WTC11 (cell line): ENCODE measurements around the gene NAXD. TPM values are rescaled to one million over a fixed set of nuclear protein-coding genes. Genes with fewer than 3 reads are reported as not detected.

ENCODE experiments used
- ATAC-seq: fragments of 200-7000 bp; cut with Tn5 transposase; 2 replicates; pipeline ENCODE4 v1.10.0; 2021; ENCODE audit warnings: mild to moderate bottlenecking, moderate library complexity
- CTCF ChIA-PET: fragments of 300-600 bp; sonication (Branson Sonifier 250); formaldehyde crosslinking; loops from one replicate; lab custom pipeline; 2021; ENCODE audit warnings: antibody characterized with exemption; lab: Charles Lee
- POLR2A ChIA-PET: fragments of 350-600 bp; sonication (Branson Sonifier 250); formaldehyde crosslinking; loops from one replicate; lab custom pipeline; 2021; ENCODE audit warnings: antibody characterized with exemption; lab: Charles Lee
- DNase-seq: peaks from one replicate; pipeline ENCODE4 v3.0.0; 2021; ENCODE audit warnings: low spot score
- H3K27ac Mint-ChIP-seq: 2 replicates; pipeline ENCODE4 v1.8.0; 2021; ENCODE audit warnings: mixed read lengths
- H3K27me3 Mint-ChIP-seq: 2 replicates; pipeline ENCODE4 v1.8.0; 2021; ENCODE audit warnings: low read depth, mild to moderate bottlenecking, moderate library complexity, mixed read lengths
- H3K36me3 Mint-ChIP-seq: 2 replicates; pipeline ENCODE4 v1.8.0; 2021; ENCODE audit warnings: mixed read lengths
- H3K4me1 Mint-ChIP-seq: 2 replicates; pipeline ENCODE4 v1.8.0; 2022; ENCODE audit warnings: mixed read lengths
- H3K4me3 Mint-ChIP-seq: 2 replicates; pipeline ENCODE4 v1.8.0; 2021; ENCODE audit warnings: mild to moderate bottlenecking, moderate library complexity, mixed read lengths
- H3K9me3 Mint-ChIP-seq: 2 replicates; pipeline ENCODE4 v1.8.0; 2021; ENCODE audit warnings: mixed read lengths
- NR1H2 ChIP-seq: sonication (generic); formaldehyde crosslinking; IDR thresholded peaks from 2 replicates; pipeline ENCODE4 v1.9.0; 2021; ENCODE audit warnings: mild to moderate bottlenecking, moderate library complexity, missing genetic modification reagents
- NR2C2 ChIP-seq: sonication (generic); formaldehyde crosslinking; IDR thresholded peaks from 2 replicates; pipeline ENCODE4 v1.8.0; 2022; ENCODE audit warnings: mild to moderate bottlenecking, missing genetic modification reagents
- RORB ChIP-seq: fragments of 250-450 bp; sonication (Bioruptor Pico); IDR thresholded peaks from 2 replicates; pipeline ENCODE4 v1.9.0; 2021; ENCODE audit warnings: mild to moderate bottlenecking
- SMAD3 ChIP-seq: sonication (generic); formaldehyde crosslinking; IDR thresholded peaks from 2 replicates; pipeline ENCODE4 v1.8.0; 2022; ENCODE audit warnings: missing genetic modification reagents, mild to moderate bottlenecking, borderline replicate concordance
- SOX15 ChIP-seq: fragments of 250-450 bp; sonication (Bioruptor Pico); IDR thresholded peaks from 2 replicates; pipeline ENCODE4 v1.9.0; 2021; ENCODE audit warnings: mild to moderate bottlenecking
- total RNA-seq: library from RNA; stranded (reverse); gene quantifications from 3 replicates; pipeline ENCODE4 v1.2.3, GENCODE V29; 2021
- TF ChIP-seq, protein P1 (sequence below): sonication (generic); formaldehyde crosslinking; IDR thresholded peaks from 2 replicates; pipeline ENCODE4 v1.8.0; 2022; ENCODE audit warnings: mild to moderate bottlenecking, missing genetic modification reagents
- TF ChIP-seq, protein P2 (sequence below): sonication (generic); formaldehyde crosslinking; IDR thresholded peaks from 2 replicates; pipeline ENCODE4 v1.8.1; 2022; ENCODE audit warnings: missing genetic modification reagents, borderline replicate concordance
- TF ChIP-seq, protein P3 (sequence below): sonication (generic); formaldehyde crosslinking; IDR thresholded peaks from 2 replicates; pipeline ENCODE4 v1.8.1; 2023; ENCODE audit warnings: mild to moderate bottlenecking, moderate library complexity, missing genetic modification reagents
- TF ChIP-seq, protein P4 (sequence below): sonication (generic); formaldehyde crosslinking; IDR thresholded peaks from 2 replicates; pipeline ENCODE4 v1.8.1; 2023; ENCODE audit warnings: mild to moderate bottlenecking, missing genetic modification reagents, moderate library complexity
- TF ChIP-seq, protein P5 (sequence below): sonication (generic); formaldehyde crosslinking; IDR thresholded peaks from 2 replicates; pipeline ENCODE4 v1.8.0; 2022; ENCODE audit warnings: mild to moderate bottlenecking, missing genetic modification reagents
- TF ChIP-seq, protein P6 (sequence below): fragments of 250-450 bp; sonication (Bioruptor Pico); conservative IDR thresholded peaks from 2 replicates; pipeline ENCODE4 v1.9.0; 2021; ENCODE audit warnings: mild to moderate bottlenecking

Gene NAXD
- total RNA-seq, 1 experiment from 2014 or later = 29.3 TPM

DNA sequence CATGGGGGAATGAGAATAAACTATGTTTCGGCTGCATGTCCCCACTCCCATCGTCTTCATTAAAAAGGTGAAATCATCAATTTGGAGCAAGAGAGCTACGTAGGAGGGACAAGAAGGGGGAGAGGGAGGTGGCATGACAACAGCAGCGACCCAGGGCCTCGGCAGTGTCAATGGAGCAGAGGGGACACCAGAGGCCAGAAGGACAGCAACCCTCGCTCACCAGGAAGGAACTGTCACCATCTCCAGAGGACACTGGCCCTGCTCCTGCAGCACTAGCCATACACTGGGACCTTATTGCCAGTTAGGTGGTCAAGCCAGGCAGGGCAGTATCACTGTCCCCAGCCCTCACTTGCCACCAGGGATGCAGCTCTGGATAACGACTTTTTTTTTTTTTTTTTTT is 34.2 kb downstream of the NAXD start:
- H3K36me3 Mint-ChIP-seq = peaks cover 8% of the 10 kb centered on the region; the same call in 1 of the 2 replicates
- no peak overlapping the region for H3K4me3 Mint-ChIP-seq
- DNase-seq = no peak
- CTCF ChIA-PET = interaction anchor here (1.6 kb wide), 1 partner anchor 31 kb away, joined by 5 read pairs; no protein-coding TSS in a partner anchor
- no peak for ATAC-seq
- no peak overlapping the region for H3K27ac Mint-ChIP-seq
- H3K27me3 Mint-ChIP-seq = no peaks in the 10 kb centered on the region
- POLR2A ChIA-PET = interaction anchor here (0.7 kb wide), 1 partner anchor 16 kb away, joined by 3 read pairs; no protein-coding TSS in a partner anchor
- TF ChIP-seq, protein P1, sequence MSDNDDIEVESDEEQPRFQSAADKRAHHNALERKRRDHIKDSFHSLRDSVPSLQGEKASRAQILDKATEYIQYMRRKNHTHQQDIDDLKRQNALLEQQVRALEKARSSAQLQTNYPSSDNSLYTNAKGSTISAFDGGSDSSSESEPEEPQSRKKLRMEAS (CRISPR knock-in tag) = no peak
- TF ChIP-seq, protein P2, sequence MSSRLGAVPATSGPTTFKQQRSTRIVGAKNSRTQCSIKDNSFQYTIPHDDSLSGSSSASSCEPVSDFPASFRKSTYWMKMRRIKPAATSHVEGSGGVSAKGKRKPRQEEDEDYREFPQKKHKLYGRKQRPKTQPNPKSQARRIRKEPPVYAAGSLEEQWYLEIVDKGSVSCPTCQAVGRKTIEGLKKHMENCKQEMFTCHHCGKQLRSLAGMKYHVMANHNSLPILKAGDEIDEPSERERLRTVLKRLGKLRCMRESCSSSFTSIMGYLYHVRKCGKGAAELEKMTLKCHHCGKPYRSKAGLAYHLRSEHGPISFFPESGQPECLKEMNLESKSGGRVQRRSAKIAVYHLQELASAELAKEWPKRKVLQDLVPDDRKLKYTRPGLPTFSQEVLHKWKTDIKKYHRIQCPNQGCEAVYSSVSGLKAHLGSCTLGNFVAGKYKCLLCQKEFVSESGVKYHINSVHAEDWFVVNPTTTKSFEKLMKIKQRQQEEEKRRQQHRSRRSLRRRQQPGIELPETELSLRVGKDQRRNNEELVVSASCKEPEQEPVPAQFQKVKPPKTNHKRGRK (CRISPR knock-in tag) = no peak
- TF ChIP-seq, protein P3, sequence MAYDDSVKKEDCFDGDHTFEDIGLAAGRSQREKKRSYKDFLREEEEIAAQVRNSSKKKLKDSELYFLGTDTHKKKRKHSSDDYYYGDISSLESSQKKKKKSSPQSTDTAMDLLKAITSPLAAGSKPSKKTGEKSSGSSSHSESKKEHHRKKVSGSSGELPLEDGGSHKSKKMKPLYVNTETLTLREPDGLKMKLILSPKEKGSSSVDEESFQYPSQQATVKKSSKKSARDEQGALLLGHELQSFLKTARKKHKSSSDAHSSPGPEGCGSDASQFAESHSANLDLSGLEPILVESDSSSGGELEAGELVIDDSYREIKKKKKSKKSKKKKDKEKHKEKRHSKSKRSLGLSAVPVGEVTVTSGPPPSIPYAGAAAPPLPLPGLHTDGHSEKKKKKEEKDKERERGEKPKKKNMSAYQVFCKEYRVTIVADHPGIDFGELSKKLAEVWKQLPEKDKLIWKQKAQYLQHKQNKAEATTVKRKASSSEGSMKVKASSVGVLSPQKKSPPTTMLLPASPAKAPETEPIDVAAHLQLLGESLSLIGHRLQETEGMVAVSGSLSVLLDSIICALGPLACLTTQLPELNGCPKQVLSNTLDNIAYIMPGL (CRISPR knock-in tag) = no peak
- TF ChIP-seq, protein P4, sequence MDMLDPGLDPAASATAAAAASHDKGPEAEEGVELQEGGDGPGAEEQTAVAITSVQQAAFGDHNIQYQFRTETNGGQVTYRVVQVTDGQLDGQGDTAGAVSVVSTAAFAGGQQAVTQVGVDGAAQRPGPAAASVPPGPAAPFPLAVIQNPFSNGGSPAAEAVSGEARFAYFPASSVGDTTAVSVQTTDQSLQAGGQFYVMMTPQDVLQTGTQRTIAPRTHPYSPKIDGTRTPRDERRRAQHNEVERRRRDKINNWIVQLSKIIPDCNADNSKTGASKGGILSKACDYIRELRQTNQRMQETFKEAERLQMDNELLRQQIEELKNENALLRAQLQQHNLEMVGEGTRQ (CRISPR knock-in tag) = no peak
- peaks cover 2% of the 10 kb centered on the region for H3K4me1 Mint-ChIP-seq
- H3K9me3 Mint-ChIP-seq = no peaks in the 10 kb centered on the region

DNA sequence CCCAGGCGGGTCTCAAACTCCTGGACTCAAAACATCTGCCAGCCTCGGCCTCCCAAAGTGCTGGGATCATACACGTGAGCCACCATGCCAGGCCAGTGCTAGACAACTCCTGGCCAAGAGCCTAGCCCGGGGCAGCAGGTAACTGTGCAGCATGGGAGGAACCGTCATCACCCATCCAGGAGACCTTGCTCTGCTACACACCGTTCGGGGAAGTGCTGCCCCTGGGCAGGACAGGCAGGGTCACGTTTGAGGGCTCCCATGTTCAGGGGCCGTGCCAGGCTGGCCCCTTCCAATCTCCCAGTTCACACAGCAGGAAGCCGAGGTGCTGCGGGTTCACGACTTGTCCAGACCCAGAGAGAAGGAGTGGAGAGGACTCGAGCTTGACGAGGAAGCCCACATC is 35.1 kb downstream of the NAXD start:
- Mint-ChIP-seq H3K9me3 (no peaks in the 10 kb centered on the region), H3K4me1 (no peaks in the 10 kb centered on the region), H3K27ac (peak overlapping the region; percentile 68), H3K4me3 (no peak overlapping the region), H3K27me3 (no peaks in the 10 kb centered on the region), H3K36me3 (peaks cover 8% of the 10 kb centered on the region; the same call in 1 of the 2 replicates)
- no peak for ATAC-seq
- no peak for DNase-seq
- TF ChIP-seq NR2C2 (no peak), RORB (CRISPR knock-in tag) (no peak), NR1H2 (CRISPR knock-in tag) (no peak), SOX15 (no peak), SMAD3 (CRISPR knock-in tag) (no peak)
- TF ChIP-seq, protein P5, sequence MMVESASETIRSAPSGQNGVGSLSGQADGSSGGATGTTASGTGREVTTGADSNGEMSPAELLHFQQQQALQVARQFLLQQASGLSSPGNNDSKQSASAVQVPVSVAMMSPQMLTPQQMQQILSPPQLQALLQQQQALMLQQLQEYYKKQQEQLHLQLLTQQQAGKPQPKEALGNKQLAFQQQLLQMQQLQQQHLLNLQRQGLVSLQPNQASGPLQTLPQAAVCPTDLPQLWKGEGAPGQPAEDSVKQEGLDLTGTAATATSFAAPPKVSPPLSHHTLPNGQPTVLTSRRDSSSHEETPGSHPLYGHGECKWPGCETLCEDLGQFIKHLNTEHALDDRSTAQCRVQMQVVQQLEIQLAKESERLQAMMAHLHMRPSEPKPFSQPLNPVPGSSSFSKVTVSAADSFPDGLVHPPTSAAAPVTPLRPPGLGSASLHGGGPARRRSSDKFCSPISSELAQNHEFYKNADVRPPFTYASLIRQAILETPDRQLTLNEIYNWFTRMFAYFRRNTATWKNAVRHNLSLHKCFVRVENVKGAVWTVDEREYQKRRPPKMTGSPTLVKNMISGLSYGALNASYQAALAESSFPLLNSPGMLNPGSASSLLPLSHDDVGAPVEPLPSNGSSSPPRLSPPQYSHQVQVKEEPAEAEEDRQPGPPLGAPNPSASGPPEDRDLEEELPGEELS (CRISPR knock-in tag) = no peak
- TF ChIP-seq, protein P6, sequence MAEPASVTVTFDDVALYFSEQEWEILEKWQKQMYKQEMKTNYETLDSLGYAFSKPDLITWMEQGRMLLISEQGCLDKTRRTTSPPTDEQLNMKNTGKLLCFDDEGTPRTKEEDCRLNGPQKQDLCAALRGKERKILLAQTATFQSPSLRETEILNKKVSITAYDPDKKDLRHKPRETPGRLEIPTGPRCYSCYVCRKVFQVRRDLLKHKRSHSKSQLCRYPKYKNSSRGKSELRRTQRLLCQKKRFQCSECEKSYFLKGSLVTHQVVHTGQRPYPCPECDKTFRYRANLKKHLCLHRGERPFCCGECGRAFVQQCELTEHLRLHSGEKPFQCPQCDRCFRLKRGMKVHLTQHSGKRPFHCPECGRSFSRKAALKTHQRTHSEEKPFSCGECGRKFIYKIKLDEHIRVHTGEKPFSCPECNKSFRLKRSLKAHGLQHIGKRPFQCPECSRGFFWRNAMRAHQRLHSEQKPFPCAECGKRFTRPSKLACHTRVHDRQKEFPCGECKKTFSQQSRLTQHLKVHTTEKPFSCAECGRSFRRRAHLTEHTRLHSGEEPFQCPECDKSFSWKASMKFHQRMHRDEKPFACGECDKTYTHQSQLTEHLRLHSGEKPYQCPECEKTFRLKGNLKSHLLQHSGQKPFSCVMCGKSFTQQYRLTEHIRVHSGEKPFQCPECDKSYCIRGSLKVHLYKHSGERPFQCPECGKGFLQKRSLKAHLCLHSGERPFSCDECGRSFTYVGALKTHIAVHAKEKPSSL (CRISPR knock-in tag) = no peak
- TF ChIP-seq, protein P3 (CRISPR knock-in tag) = no peak
- POLR2A ChIA-PET = interaction anchor here (0.7 kb wide), 1 partner anchor 17 kb away, joined by 3 read pairs; no protein-coding TSS in a partner anchor
- CTCF ChIA-PET = no interaction called here
